Uterus (tissue), 4 donors: ENCODE measurements around the gene IGF1R. TPM values are rescaled to one million over a fixed set of nuclear protein-coding genes. Genes with fewer than 3 reads are reported as not detected.

Experiments
- DNase-seq, 2 donors: peaks; one replicate each; pipeline ENCODE4 v3.0.0-alpha.2; 2019 to 2020
- H3K27ac ChIP-seq, 2 donors: fragments of 200-600 bp; sonication (generic); 1 replicate in 1 of 2; 2 replicates in 1 of 2; pipeline ENCODE4 v1.5.1; 2016 to 2018
- H3K27me3 ChIP-seq, 2 donors: fragments of 200-600 bp; sonication (generic); one replicate each; pipeline ENCODE4 v1.5.1; 2018 to 2019; ENCODE audit warnings: control low read depth in 1 of 2
- H3K36me3 ChIP-seq, 2 donors: fragments of 200-600 bp; sonication (generic); one replicate each; pipeline ENCODE4 v1.5.1; 2019; ENCODE audit warnings: control low read depth in 1 of 2
- H3K4me1 ChIP-seq, 2 donors: fragments of 200-600 bp; sonication (generic); one replicate each; pipeline ENCODE4 v1.5.1; 2018 to 2019; ENCODE audit warnings: control low read depth in 1 of 2
- H3K4me3 ChIP-seq, 2 donors: fragments of 200-600 bp; sonication (generic); 1 replicate in 1 of 2; 2 replicates in 1 of 2; pipeline ENCODE4 v1.5.1; 2018 to 2019; ENCODE audit warnings: mild to moderate bottlenecking in 1 of 2
- H3K9me3 ChIP-seq, 2 donors: fragments of 200-600 bp; sonication (generic); one replicate each; pipeline ENCODE4 v1.5.1; 2019; ENCODE audit warnings: control low read depth in 1 of 2
- CTCF ChIP-seq, 4 experiments: fragments of 200-600 bp in 2 of 4; fragments of 450-650 bp in 2 of 4; sonication (generic) in 2 of 4; IDR thresholded peaks; one replicate each; pipeline ENCODE4 v1.5.1; 2016 to 2019; ENCODE audit warnings: antibody characterized with exemption in 4 of 4, mild to moderate bottlenecking in 2 of 4, moderate library complexity in 1 of 4
- POLR2A ChIP-seq, 2 donors: fragments of 450-650 bp; IDR thresholded peaks; one replicate each; pipeline ENCODE4 v1.6.1; 2016; ENCODE audit warnings: antibody characterized with exemption in 2 of 2, mild to moderate bottlenecking in 1 of 2, moderate library complexity in 1 of 2
- intact Hi-C: fragments of 100-400 bp; cut with DNase I; formaldehyde crosslinking; loops from one replicate; pipeline ENCODE4 v1.15.1; 2023; ENCODE audit warnings: low total_unique reads
- total RNA-seq, 4 donors: library from RNA; depleted of rRNA in 3 of 4; stranded (reverse); fragments of >200 nt in 3 of 4; gene quantifications; one replicate each; pipeline versions ENCODE4 v1.1.0 to v1.2.4, GENCODE V29; 2014 to 2023
- donor health status: DM: yes; HTN: yes; CAD: no.

IGF1R gene
- total RNA-seq, 4 donors from 2014 or later, result 30.0 to 95.2 (median 57.5) TPM

- Histone ChIP-seq H3K27ac (no peak overlapping the region), H3K27me3 (no peaks in the 10 kb centered on the region), H3K9me3 (no peaks in the 10 kb centered on the region), H3K4me1 (peaks cover 0 to 4% of the 10 kb centered on the region in 2 donors), H3K36me3 (no peaks in the 10 kb centered on the region), H3K4me3 (no peak overlapping the region)
- no peak for DNase-seq
- TF ChIP-seq POLR2A (IDR thresholded peaks at IDR 0.05), result no peak
- no peak for TF ChIP-seq CTCF (IDR thresholded peaks at IDR 0.05)
- intact Hi-C loops, result no loop called here
Measured at GRCh38 chr15:98740963-98741362, 92.6 kb downstream of the IGF1R start.

- intact Hi-C loops, result no loop called here
- Histone ChIP-seq H3K4me1 (peaks cover 0 to 3% of the 10 kb centered on the region in 2 donors), H3K27ac (no peak overlapping the region)
Measured at GRCh38 chr15:98743177-98743576, 94.8 kb downstream of the IGF1R start.

GRCh38 chr15:98744506-98744905 lies 96.2 kb downstream of the IGF1R start:
- no peak for DNase-seq
- no peaks in the 10 kb centered on the region for H3K27me3 ChIP-seq
- intact Hi-C loops, result no loop called here
- no peaks in the 10 kb centered on the region for H3K36me3 ChIP-seq
- no peak overlapping the region for H3K27ac ChIP-seq
- no peaks in the 10 kb centered on the region for H3K9me3 ChIP-seq
- H3K4me1 ChIP-seq, result peaks cover 0 to 3% of the 10 kb centered on the region in 2 donors
- TF ChIP-seq POLR2A (IDR thresholded peaks at IDR 0.05), result no peak
- TF ChIP-seq CTCF (IDR thresholded peaks at IDR 0.05), result no peak
- H3K4me3 ChIP-seq, result no peak overlapping the region

More at GRCh38 chr15:98743177-98743576, 94.8 kb downstream of the IGF1R start:
- Histone ChIP-seq H3K27me3 (no peaks in the 10 kb centered on the region), H3K36me3 (no peaks in the 10 kb centered on the region), H3K9me3 (no peaks in the 10 kb centered on the region), H3K4me3 (no peak overlapping the region)
- DNase-seq, result no peak
- no peak for TF ChIP-seq CTCF (IDR thresholded peaks at IDR 0.05)
- no peak for TF ChIP-seq POLR2A (IDR thresholded peaks at IDR 0.05)

GRCh38 chr15:98745179-98745578 lies 96.8 kb downstream of the IGF1R start:
- Histone ChIP-seq H3K27me3 (no peaks in the 10 kb centered on the region), H3K4me1 (peaks cover 0 to 1% of the 10 kb centered on the region in 2 donors), H3K4me3 (no peak overlapping the region), H3K36me3 (no peaks in the 10 kb centered on the region), H3K9me3 (no peaks in the 10 kb centered on the region), H3K27ac (no peak overlapping the region)
- TF ChIP-seq CTCF (IDR thresholded peaks at IDR 0.05), result no peak
- TF ChIP-seq POLR2A (IDR thresholded peaks at IDR 0.05), result no peak
- no peak for DNase-seq
- intact Hi-C loops, result no loop called here

GRCh38 chr15:98745650-98746374 lies 97.5 kb downstream of the IGF1R start:
- Histone ChIP-seq H3K27me3 (no peaks in the 10 kb centered on the region), H3K4me1 (no peaks in the 10 kb centered on the region), H3K4me3 (no peak overlapping the region), H3K27ac (no peak overlapping the region), H3K9me3 (no peaks in the 10 kb centered on the region), H3K36me3 (no peaks in the 10 kb centered on the region)
- TF ChIP-seq POLR2A (IDR thresholded peaks at IDR 0.05) (no peak), CTCF (IDR thresholded peaks at IDR 0.05) (no peak)
- intact Hi-C loops, result no loop called here
- DNase-seq, result no peak
